IMR-90 (cell line): Measurements from ENCODE around the gene KDM6B. TPM values are rescaled to one million over a fixed set of nuclear protein-coding genes. Genes with fewer than 3 reads are reported as not detected.

Experiments
- ATAC-seq: fragments of 200-7000 bp; cut with Tn5 transposase; 2 replicates; pipeline ENCODE4 v1.9.1; 2020; ENCODE audit warnings: low read depth, mild to moderate bottlenecking, moderate library complexity
- BruUV-seq: library from RNA; stranded (reverse); fragments of 400-500 nt; replicated peaks from 2 replicates; lab custom pipeline; 2021; lab: Mats Ljungman, UMichigan
- CTCF ChIA-PET: fragments of 300-600 bp; formaldehyde crosslinking; extraction: SDS; loops from one replicate; lab custom pipeline; 2021; ENCODE audit warnings: antibody characterized with exemption; lab: Yijun Ruan, JAX
- POLR2A ChIA-PET: fragments of 300-600 bp; sonication (Branson Sonifier 250); formaldehyde crosslinking; loops from one replicate; lab custom pipeline; 2022; ENCODE audit warnings: antibody characterized with exemption; ENCODE audit not compliant: unreplicated experiment; lab: Charles Lee
- DNase-seq: peaks from one replicate; pipeline ENCODE4 v3.0.0; 2013
- H2AFZ ChIP-seq: replicated peaks from 2 replicates; pipeline ENCODE3; 2013; ENCODE audit warnings: low read length, mild to moderate bottlenecking; ENCODE audit not compliant: poor library complexity
- H2AK5ac ChIP-seq: 2 replicates; pipeline ENCODE4 v1.6.1; 2013; ENCODE audit warnings: low read depth, low read length, inconsistent platforms
- H2AK9ac ChIP-seq: replicated peaks from 2 replicates; pipeline ENCODE3; 2013; ENCODE audit warnings: mild to moderate bottlenecking, low read depth, low read length, moderate library complexity; ENCODE audit not compliant: poor library complexity
- H2BK120ac ChIP-seq: 2 replicates; pipeline ENCODE4 v1.6.1; 2013; ENCODE audit warnings: low read depth, low read length, inconsistent platforms
- H2BK15ac ChIP-seq: 3 replicates; pipeline ENCODE4 v1.6.1; 2013; ENCODE audit warnings: low read depth, low read length, inconsistent platforms
- H2BK20ac ChIP-seq: 2 replicates; pipeline ENCODE4 v1.6.1; 2013; ENCODE audit warnings: low read depth, mild to moderate bottlenecking, inconsistent platforms, low read length, moderate library complexity
- H2BK5ac ChIP-seq: 2 replicates; pipeline ENCODE4 v1.6.1; 2013; ENCODE audit warnings: mild to moderate bottlenecking, low read depth, low read length, inconsistent platforms; ENCODE audit not compliant: poor library complexity, severe bottlenecking
- H3K14ac ChIP-seq: replicated peaks from 2 replicates; pipeline ENCODE4 v1.6.1; 2013; ENCODE audit warnings: low read depth, low read length, inconsistent platforms
- H3K18ac ChIP-seq: 2 replicates; pipeline ENCODE4 v1.6.1; 2013; ENCODE audit warnings: low read depth, low read length, control low read depth
- H3K23ac ChIP-seq: 2 replicates; pipeline ENCODE4 v1.6.1; 2013; ENCODE audit warnings: low read depth, low read length, inconsistent platforms
- H3K27ac ChIP-seq: 2 replicates; pipeline ENCODE4 v1.5.1; 2013; ENCODE audit warnings: mild to moderate bottlenecking, control low read depth, low read length; ENCODE audit not compliant: insufficient read depth
- H3K27me3 ChIP-seq: 2 replicates; pipeline ENCODE4 v1.6.1; 2013; ENCODE audit warnings: low read length; ENCODE audit not compliant: control insufficient read depth, insufficient read depth
- H3K36me3 ChIP-seq: 2 replicates; pipeline ENCODE4 v1.6.1; 2013; ENCODE audit warnings: low read length, mixed read lengths; ENCODE audit not compliant: control insufficient read depth, insufficient read depth
- H3K4ac ChIP-seq: 2 replicates; pipeline ENCODE4 v1.6.1; 2013; ENCODE audit warnings: low read depth, low read length, inconsistent platforms
- H3K4me1 ChIP-seq: 2 replicates; pipeline ENCODE4 v1.6.1; 2013; ENCODE audit warnings: low read length, mixed read lengths; ENCODE audit not compliant: control insufficient read depth, insufficient read depth
- H3K4me2 ChIP-seq: 2 replicates; pipeline ENCODE4 v1.6.1; 2013; ENCODE audit warnings: low read depth, mild to moderate bottlenecking, control low read depth, low read length, moderate library complexity
- H3K4me3 ChIP-seq: 2 replicates; pipeline ENCODE4 v1.5.1; 2013; ENCODE audit warnings: low read depth, mild to moderate bottlenecking, control low read depth, low read length, moderate library complexity; ENCODE audit not compliant: insufficient read depth
- H3K56ac ChIP-seq: 2 replicates; pipeline ENCODE4 v1.6.1; 2013; ENCODE audit warnings: low read length, inconsistent platforms; ENCODE audit not compliant: insufficient read depth; ENCODE audit errors: extremely low read depth
- H3K79me1 ChIP-seq, 2 experiments: 2 replicates each; pipeline ENCODE4 v1.6.1; 2013; ENCODE audit warnings: low read length in 2 of 2, inconsistent platforms in 1 of 2, low read depth in 1 of 2
- H3K9ac ChIP-seq: 2 replicates; pipeline ENCODE4 v1.6.1; 2013; ENCODE audit warnings: low read depth, low read length, control low read depth
- H3K9me1 ChIP-seq: 2 replicates; pipeline ENCODE4 v1.6.1; 2013; ENCODE audit warnings: low read length, inconsistent platforms; ENCODE audit not compliant: insufficient read depth
- H3K9me3 ChIP-seq: 2 replicates; pipeline ENCODE4 v1.6.1; 2013; ENCODE audit warnings: low read length; ENCODE audit not compliant: control insufficient read depth, insufficient read depth
- H4K20me1 ChIP-seq: 2 replicates; pipeline ENCODE4 v1.6.1; 2013; ENCODE audit warnings: low read length, inconsistent platforms; ENCODE audit not compliant: insufficient read depth
- H4K5ac ChIP-seq: 2 replicates; pipeline ENCODE4 v1.6.1; 2013; ENCODE audit warnings: mild to moderate bottlenecking, low read depth, low read length, control low read depth
- H4K8ac ChIP-seq, 2 experiments: 2 replicates each; pipeline ENCODE4 v1.6.1; 2013; ENCODE audit warnings: low read depth in 2 of 2, low read length in 2 of 2, control low read depth in 1 of 2, inconsistent platforms in 1 of 2
- H4K91ac ChIP-seq: 2 replicates; pipeline ENCODE4 v1.6.1; 2013; ENCODE audit warnings: low read depth, low read length, inconsistent platforms; ENCODE audit not compliant: insufficient read depth
- FOS ChIP-seq: fragments of 150-350 bp; IDR thresholded peaks from 2 replicates; pipeline ENCODE4 v1.6.1; 2016; ENCODE audit warnings: low read depth, low read length
- WGBS, 2 experiments: methylation state at CpG; one replicate each; pipeline versions ENCODE4 v1.1.5 to v1.1.7; 2013; ENCODE audit warnings: missing lambda C conversion rate in 2 of 2; ENCODE audit not compliant: insufficient read length in 1 of 2; ENCODE audit errors: extremely low coverage in 2 of 2; 5-methylcytosine and 5-hydroxymethylcytosine counted together
- dilution Hi-C: fragments of 300-500 bp; cut with HindIII; formaldehyde crosslinking; loops from one replicate; pipeline ENCODE4 v1.14.3; 2018; ENCODE audit warnings: low sequenced_read_pairs; ENCODE audit not compliant: unreplicated experiment
- in situ Hi-C: fragments of 300-500 bp; cut with MboI; formaldehyde crosslinking; loops from 3 replicates; pipeline ENCODE4 v1.14.3; 2019; ENCODE audit warnings: low sequenced_read_pairs, inconsistent platforms, mixed read lengths
- intact Hi-C: fragments of 100-400 bp; cut with micrococcal nuclease; formaldehyde crosslinking; loops from 2 replicates; pipeline ENCODE4 v1.10.0; 2022
- polyA plus RNA-seq, 3 experiments: library from polyadenylated mRNA; depleted of rRNA; stranded (reverse); fragments of >200 nt; gene quantifications; 2 replicates each; pipeline ENCODE4 v1.2.3, GENCODE V29; 2012; ENCODE audit warnings: low replicate concordance in 1 of 3
- total RNA-seq: library from RNA; depleted of rRNA; stranded (reverse); fragments of >200 nt; gene quantifications from 2 replicates; pipeline ENCODE4 v1.2.3, GENCODE V29; 2012

Gene KDM6B
- total and polyA plus RNA-seq, 2 of the 4 experiments (the other 2 are of a cell fraction) = 0.72 to 3.5 TPM

- Histone ChIP-seq H3K4me3 (peak overlapping the region; percentile 64), H2BK5ac (peak overlapping the region; percentile 92), H4K91ac (peak overlapping the region; percentile 41), H3K23ac (peak overlapping the region; percentile 87), H4K8ac (peak overlapping the region; percentile 9 to 47; a peak in 3 of 4 replicates), H3K27me3 (no peaks in the 10 kb centered on the region), H3K9me3 (no peaks in the 10 kb centered on the region), H4K5ac (no peak overlapping the region), H3K9ac (peak overlapping the region; percentile 76), H3K4ac (peak overlapping the region; percentile 75), H3K14ac (peak overlapping the region; percentile 83), H2AK5ac (peak overlapping the region; percentile 73; the same call in 1 of the 2 replicates), H2AFZ (peak overlapping the region; percentile 98), H3K4me1 (peaks cover 20% of the 10 kb centered on the region), H3K27ac (peak overlapping the region; percentile 89), H3K9me1 (peaks cover 9% of the 10 kb centered on the region; the same call in 1 of the 2 replicates), H3K4me2 (peak overlapping the region; percentile 64), H3K36me3 (peaks cover 8% of the 10 kb centered on the region; the same call in 1 of the 2 replicates), H2BK15ac (peak overlapping the region; percentile 95; the same call in 2 of the 3 replicates), H2BK20ac (peak overlapping the region; percentile 84), H2BK120ac (peak overlapping the region; percentile 74), H3K56ac (peak overlapping the region; percentile 46; the same call in 1 of the 2 replicates), H3K18ac (no peak overlapping the region; the same call in 1 of the 2 replicates), H2AK9ac (peak overlapping the region; percentile 98), H3K79me1 (peaks cover 19 to 59% of the 10 kb centered on the region in 2 experiments), H4K20me1 (peaks cover 45% of the 10 kb centered on the region)
- dilution Hi-C loops (no loop called here), intact Hi-C loops (loop anchor here (5.0 kb wide), 1 partner anchor 485 kb away; the partner anchor contains the start of gene KCTD11), in situ Hi-C loops (no loop called here)
- no TSS peak for BruUV-seq
- no peak for DNase-seq
- no peak for ATAC-seq
- no CpG with 5 or more reads among the region's 8 CpGs for WGBS, 2 experiments
- ChIA-PET CTCF (interaction anchor here (3.4 kb wide), 1 partner anchor 20 kb away, joined by 10 read pairs; the partner anchor contains the start of gene NAA38), POLR2A (interaction anchor here (0.6 to 1.0 kb wide), 3 partner anchors 19 to 75 kb away, joined by 3 to 6 read pairs (median 4); partner anchors contain the start of gene NAA38)
- TF ChIP-seq FOS = no peak
These were observed 3.5 kb downstream of the KDM6B start for GRCh38 chr17:7837408-7838088.
